ENCODE results near the gene ATP10B.

DNA sequence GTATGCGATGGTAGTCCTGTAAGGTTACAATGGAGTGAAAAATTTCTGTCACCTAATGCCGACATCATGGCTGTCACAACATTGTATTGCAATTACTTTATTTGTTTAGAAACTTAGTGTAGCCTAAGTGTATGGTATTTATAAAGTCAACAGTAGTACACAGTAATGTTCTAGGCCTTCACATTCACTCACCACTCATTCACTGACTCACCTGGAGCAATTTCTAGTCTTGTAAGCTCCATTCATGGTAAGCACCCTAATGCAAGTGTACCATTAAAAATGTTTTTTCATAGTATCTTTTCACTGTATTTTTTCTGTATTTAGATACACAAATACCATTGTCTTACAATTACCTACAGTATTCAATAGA lies 58.5 kb downstream of the ATP10B start:
- TF ChIP-seq, protein P1, sequence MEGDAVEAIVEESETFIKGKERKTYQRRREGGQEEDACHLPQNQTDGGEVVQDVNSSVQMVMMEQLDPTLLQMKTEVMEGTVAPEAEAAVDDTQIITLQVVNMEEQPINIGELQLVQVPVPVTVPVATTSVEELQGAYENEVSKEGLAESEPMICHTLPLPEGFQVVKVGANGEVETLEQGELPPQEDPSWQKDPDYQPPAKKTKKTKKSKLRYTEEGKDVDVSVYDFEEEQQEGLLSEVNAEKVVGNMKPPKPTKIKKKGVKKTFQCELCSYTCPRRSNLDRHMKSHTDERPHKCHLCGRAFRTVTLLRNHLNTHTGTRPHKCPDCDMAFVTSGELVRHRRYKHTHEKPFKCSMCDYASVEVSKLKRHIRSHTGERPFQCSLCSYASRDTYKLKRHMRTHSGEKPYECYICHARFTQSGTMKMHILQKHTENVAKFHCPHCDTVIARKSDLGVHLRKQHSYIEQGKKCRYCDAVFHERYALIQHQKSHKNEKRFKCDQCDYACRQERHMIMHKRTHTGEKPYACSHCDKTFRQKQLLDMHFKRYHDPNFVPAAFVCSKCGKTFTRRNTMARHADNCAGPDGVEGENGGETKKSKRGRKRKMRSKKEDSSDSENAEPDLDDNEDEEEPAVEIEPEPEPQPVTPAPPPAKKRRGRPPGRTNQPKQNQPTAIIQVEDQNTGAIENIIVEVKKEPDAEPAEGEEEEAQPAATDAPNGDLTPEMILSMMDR (IDR thresholded peaks at IDR 0.05): no peak
- no peak for TF ChIP-seq POLR2A (IDR thresholded peaks at IDR 0.05)
